Endodermal cell (in vitro differentiated cells): Measurements from ENCODE around the gene SLX4IP. TPM values are rescaled to one million over a fixed set of nuclear protein-coding genes. Genes with fewer than 3 reads are reported as not detected.

Experiments
- DNase-seq: peaks from one replicate; pipeline ENCODE4 v3.0.0-alpha.2; 2017
- H3K27ac ChIP-seq: 2 replicates; pipeline ENCODE4 v1.5.1; 2013; ENCODE audit warnings: mild to moderate bottlenecking, low read depth, low read length, moderate library complexity
- H3K27me3 ChIP-seq: 2 replicates; pipeline ENCODE4 v1.6.1; 2013; ENCODE audit warnings: mild to moderate bottlenecking, low read length, moderate library complexity; ENCODE audit not compliant: insufficient read depth, control insufficient read depth, poor library complexity, severe bottlenecking
- H3K36me3 ChIP-seq: 2 replicates; pipeline ENCODE4 v1.7.0; 2013; ENCODE audit warnings: mild to moderate bottlenecking, low read length, moderate library complexity; ENCODE audit not compliant: control insufficient read depth, insufficient read depth
- H3K4me1 ChIP-seq: one replicate; pipeline ENCODE4 v1.7.0; 2013; ENCODE audit warnings: low read length; ENCODE audit not compliant: control insufficient read depth, insufficient read depth
- H3K4me3 ChIP-seq: 2 replicates; pipeline ENCODE4 v1.5.1; 2013; ENCODE audit warnings: mild to moderate bottlenecking, low read length, moderate library complexity
- H3K9ac ChIP-seq: 2 replicates; pipeline ENCODE4 v1.6.1; 2013; ENCODE audit warnings: mild to moderate bottlenecking, low read length, moderate library complexity; ENCODE audit not compliant: poor library complexity, severe bottlenecking; ENCODE audit errors: extremely low read depth
- H3K9me3 ChIP-seq: 2 replicates; pipeline ENCODE4 v1.6.1; 2013; ENCODE audit warnings: mild to moderate bottlenecking, low read length, moderate library complexity; ENCODE audit not compliant: control insufficient read depth
- H3K27ac Mint-ChIP-seq: 2 replicates; pipeline ENCODE4 v1.8.0; 2020; ENCODE audit warnings: mixed read lengths
- H3K27me3 Mint-ChIP-seq: 2 replicates; pipeline ENCODE4 v1.8.0; 2021; ENCODE audit warnings: mild to moderate bottlenecking, mixed read lengths; ENCODE audit not compliant: insufficient read depth
- H3K36me3 Mint-ChIP-seq: 2 replicates; pipeline ENCODE4 v1.8.0; 2020; ENCODE audit warnings: low read depth, mixed read lengths
- H3K4me1 Mint-ChIP-seq: 2 replicates; pipeline ENCODE4 v1.8.0; 2020; ENCODE audit warnings: mixed read lengths
- H3K4me3 Mint-ChIP-seq: 2 replicates; pipeline ENCODE4 v1.8.0; 2020; ENCODE audit warnings: mild to moderate bottlenecking, moderate library complexity, mixed read lengths
- H3K9me3 Mint-ChIP-seq: 2 replicates; pipeline ENCODE4 v1.8.0; 2020; ENCODE audit warnings: mild to moderate bottlenecking, mixed read lengths
- CTCF ChIP-seq: fragments of 200-600 bp; sonication (generic); conservative IDR thresholded peaks from 2 replicates; pipeline ENCODE4 v1.5.0; 2021; ENCODE audit warnings: antibody characterized with exemption, mild to moderate bottlenecking
- WGBS, 2 experiments: methylation state at CpG; one replicate each; pipeline versions ENCODE4 v1.1.5 to v1.1.7; 2013; ENCODE audit warnings: missing lambda C conversion rate in 2 of 2, mixed read lengths in 1 of 2; ENCODE audit not compliant: insufficient coverage in 1 of 2, insufficient read length in 1 of 2; 5-methylcytosine and 5-hydroxymethylcytosine counted together
- total RNA-seq, 2 donors: library from RNA; stranded (reverse); fragmentation: NEBNext Ultra II Directional in 1 of 2; extraction: Animal tissue kit (Norgen Biotek cat#: 25700) in 1 of 2; gene quantifications; 2 replicates in 1 of 2; 3 replicates in 1 of 2; pipeline ENCODE4 v1.2.1, GENCODE V29; 2021

SLX4IP gene
- total RNA-seq, 2 donors from 2014 or later = 9.2 to 9.5 TPM

- no peaks in the 10 kb centered on the region for H3K9me3 ChIP-seq
- H3K36me3 ChIP-seq = no peaks in the 10 kb centered on the region
- H3K4me1 Mint-ChIP-seq = peaks cover 5% of the 10 kb centered on the region
- no peak overlapping the region for H3K4me3 Mint-ChIP-seq
- TF ChIP-seq CTCF = no peak
- 78% methylated on average over 2 of the region's 2 CpGs; no CpG with 5 or more reads in 1 of the 2 experiments for WGBS, 2 experiments
- H3K36me3 Mint-ChIP-seq = no peaks in the 10 kb centered on the region
- no peak for DNase-seq
- H3K27me3 ChIP-seq = no peaks in the 10 kb centered on the region
- no peaks in the 10 kb centered on the region for H3K9me3 Mint-ChIP-seq
- no peak overlapping the region for H3K9ac ChIP-seq
- H3K4me3 ChIP-seq = no peak overlapping the region
- no peak overlapping the region for H3K27ac Mint-ChIP-seq
- no peaks in the 10 kb centered on the region for H3K27me3 Mint-ChIP-seq
- no peaks in the 10 kb centered on the region for H3K4me1 ChIP-seq
- no peak overlapping the region for H3K27ac ChIP-seq
Observed at GRCh38 chr20:10443936-10444335, 8.8 kb downstream of the SLX4IP start.

GRCh38 chr20:10445758-10446157 lies 10.7 kb downstream of the SLX4IP start:
- Histone ChIP-seq H3K4me3 (no peak overlapping the region), H3K4me1 (no peaks in the 10 kb centered on the region), H3K9me3 (no peaks in the 10 kb centered on the region), H3K36me3 (no peaks in the 10 kb centered on the region), H3K27ac (no peak overlapping the region), H3K9ac (no peak overlapping the region), H3K27me3 (no peaks in the 10 kb centered on the region)
- H3K36me3 Mint-ChIP-seq = no peaks in the 10 kb centered on the region
- no peaks in the 10 kb centered on the region for H3K9me3 Mint-ChIP-seq
- H3K4me3 Mint-ChIP-seq = no peak overlapping the region
- no peak overlapping the region for H3K27ac Mint-ChIP-seq
- H3K4me1 Mint-ChIP-seq = peaks cover 5% of the 10 kb centered on the region
- TF ChIP-seq CTCF = no peak
- 93 to 94% methylated on average over 3 to 4 of the region's 4 CpGs for WGBS, 2 experiments
- H3K27me3 Mint-ChIP-seq = no peaks in the 10 kb centered on the region
- DNase-seq = no peak

GRCh38 chr20:10447028-10447427 lies 11.9 kb downstream of the SLX4IP start:
- H3K27ac Mint-ChIP-seq = no peak overlapping the region
- H3K27me3 Mint-ChIP-seq = no peaks in the 10 kb centered on the region
- Histone ChIP-seq H3K9ac (no peak overlapping the region), H3K27ac (no peak overlapping the region), H3K27me3 (no peaks in the 10 kb centered on the region), H3K36me3 (no peaks in the 10 kb centered on the region), H3K4me3 (no peak overlapping the region), H3K4me1 (no peaks in the 10 kb centered on the region), H3K9me3 (no peaks in the 10 kb centered on the region)
- H3K4me1 Mint-ChIP-seq = peaks cover 5% of the 10 kb centered on the region
- H3K36me3 Mint-ChIP-seq = peaks cover 1% of the 10 kb centered on the region
- H3K4me3 Mint-ChIP-seq = no peak overlapping the region
- DNase-seq = no peak
- WGBS, 2 experiments = 96 to 100% methylated on average over 2 to 3 of the region's 3 CpGs
- no peaks in the 10 kb centered on the region for H3K9me3 Mint-ChIP-seq
- TF ChIP-seq CTCF = no peak
